ENCODE results near the gene LDLRAD3. TPM values are rescaled to one million over a fixed set of nuclear protein-coding genes. Genes with fewer than 3 reads are reported as not detected.

Gene LDLRAD3
- total RNA-seq, 3 donors from 2014 or later (not counting 1 experiment from before 2014, with no cell fraction given) = 1.0 to 1.5 (median 1.2) TPM

GRCh38 chr11:36065436-36065835 lies 121.6 kb downstream of the LDLRAD3 start:
- 79% methylated on average over 2 of the region's 2 CpGs for whole genome bisulfite sequencing (ENCODE audit: insufficient coverage)
- H3K9me3 Mint-ChIP-seq = peaks cover 2 to 3% of the 10 kb centered on the region in 2 donors

GRCh38 chr11:36066891-36067290 lies 123.0 kb downstream of the LDLRAD3 start:
- H3K4me3 Mint-ChIP-seq = no peak overlapping the region
- no peaks in the 10 kb centered on the region for H3K27me3 ChIP-seq (ENCODE audit: control insufficient read depth, insufficient read depth, low read length)
- TF ChIP-seq CTCF (IDR thresholded peaks at IDR 0.05) = no peak
- intact Hi-C loops (cut with micrococcal nuclease) = no loop called here
- H3K4me3 ChIP-seq (ENCODE audit: low read length) = no peak overlapping the region
- H3K9me3 ChIP-seq (ENCODE audit: control insufficient read depth, insufficient read depth, low read length) = peaks cover 4% of the 10 kb centered on the region
- peaks cover 2 to 3% of the 10 kb centered on the region in 2 donors for H3K9me3 Mint-ChIP-seq
- H3K4me1 ChIP-seq (ENCODE audit: control insufficient read depth, insufficient read depth, low read length) = no peaks in the 10 kb centered on the region
- H3K36me3 Mint-ChIP-seq = no peaks in the 10 kb centered on the region
- 91% methylated on average over 3 of the region's 4 CpGs for whole genome bisulfite sequencing (ENCODE audit: insufficient coverage)
- no peaks in the 10 kb centered on the region for H3K4me1 Mint-ChIP-seq
- H3K27ac Mint-ChIP-seq = no peak overlapping the region
- peaks cover 31 to 52% of the 10 kb centered on the region in 2 donors for H3K27me3 Mint-ChIP-seq (ENCODE audit: low read depth in 2 of 2)
- DNase-seq (no peak), ATAC-seq (no peak)
- no peak overlapping the region for H3K27ac ChIP-seq (ENCODE audit: low read length)
- no peaks in the 10 kb centered on the region for H3K36me3 ChIP-seq (ENCODE audit: control insufficient read depth, insufficient read depth, low read length)

More at GRCh38 chr11:36065436-36065835, 121.6 kb downstream of the LDLRAD3 start:
- no peak for TF ChIP-seq CTCF (IDR thresholded peaks at IDR 0.05)
- no peaks in the 10 kb centered on the region for H3K36me3 ChIP-seq (ENCODE audit: control insufficient read depth, insufficient read depth, low read length)
- H3K9me3 ChIP-seq (ENCODE audit: control insufficient read depth, insufficient read depth, low read length) = peaks cover 4% of the 10 kb centered on the region
- no peaks in the 10 kb centered on the region for H3K36me3 Mint-ChIP-seq
- H3K4me1 ChIP-seq (ENCODE audit: control insufficient read depth, insufficient read depth, low read length) = no peaks in the 10 kb centered on the region
- H3K27me3 ChIP-seq (ENCODE audit: control insufficient read depth, insufficient read depth, low read length) = no peaks in the 10 kb centered on the region
- H3K27me3 Mint-ChIP-seq (ENCODE audit: low read depth in 2 of 2) = peaks cover 27 to 55% of the 10 kb centered on the region in 2 donors
- no peak overlapping the region for H3K4me3 Mint-ChIP-seq
- DNase-seq (no peak), ATAC-seq (no peak)
- no peak overlapping the region for H3K27ac ChIP-seq (ENCODE audit: low read length)
- no peak overlapping the region for H3K4me3 ChIP-seq (ENCODE audit: low read length)
- H3K4me1 Mint-ChIP-seq = no peaks in the 10 kb centered on the region
- H3K27ac Mint-ChIP-seq = no peak overlapping the region
- intact Hi-C loops (cut with micrococcal nuclease) = no loop called here

GRCh38 chr11:36069576-36070212 lies 125.8 kb downstream of the LDLRAD3 start:
- Mint-ChIP-seq H3K27ac (no peak overlapping the region), H3K4me1 (no peaks in the 10 kb centered on the region), H3K27me3 (ENCODE audit: low read depth in 2 of 2) (peaks cover 34 to 49% of the 10 kb centered on the region in 2 donors), H3K4me3 (no peak overlapping the region), H3K9me3 (peaks cover 2 to 3% of the 10 kb centered on the region in 2 donors), H3K36me3 (no peaks in the 10 kb centered on the region)
- no peak for TF ChIP-seq CTCF (IDR thresholded peaks at IDR 0.05)
- H3K9me3 ChIP-seq (ENCODE audit: control insufficient read depth, insufficient read depth, low read length) = peaks cover 4% of the 10 kb centered on the region
- no peaks in the 10 kb centered on the region for H3K36me3 ChIP-seq (ENCODE audit: control insufficient read depth, insufficient read depth, low read length)
- WGBS (ENCODE audit: insufficient coverage) = 82% methylated on average over 9 of the region's 10 CpGs
- no peak overlapping the region for H3K27ac ChIP-seq (ENCODE audit: low read length)
- DNase-seq (no peak), ATAC-seq (no peak)
- H3K27me3 ChIP-seq (ENCODE audit: control insufficient read depth, insufficient read depth, low read length) = no peaks in the 10 kb centered on the region
- intact Hi-C loops (cut with micrococcal nuclease) = no loop called here
- no peak overlapping the region for H3K4me3 ChIP-seq (ENCODE audit: low read length)
- H3K4me1 ChIP-seq (ENCODE audit: control insufficient read depth, insufficient read depth, low read length) = no peaks in the 10 kb centered on the region

All from natural killer cell (primary cell).